Ecto neural progenitor cell (in vitro differentiated cells): Measurements from ENCODE around the gene HMOX1.
"Not testable (repeated sequence)": the region's sequence is repeated elsewhere in the genome, so short reads cannot be mapped to it uniquely, and the experiment has no call there.

Experiments
- DNase-seq: peaks from one replicate; pipeline ENCODE4 v3.0.0-alpha.2; 2018; ENCODE audit warnings: low spot score

Gene HMOX1

GRCh38 chr22:35435201-35435740 lies 54.4 kb downstream of the HMOX1 start:
- no peak for DNase-seq

GRCh38 chr22:35436421-35436820 lies 55.5 kb downstream of the HMOX1 start:
- no peak for DNase-seq

- DNase-seq: no peak
These were observed 56.2 kb downstream of the HMOX1 start for GRCh38 chr22:35437049-35437448.

DNA sequence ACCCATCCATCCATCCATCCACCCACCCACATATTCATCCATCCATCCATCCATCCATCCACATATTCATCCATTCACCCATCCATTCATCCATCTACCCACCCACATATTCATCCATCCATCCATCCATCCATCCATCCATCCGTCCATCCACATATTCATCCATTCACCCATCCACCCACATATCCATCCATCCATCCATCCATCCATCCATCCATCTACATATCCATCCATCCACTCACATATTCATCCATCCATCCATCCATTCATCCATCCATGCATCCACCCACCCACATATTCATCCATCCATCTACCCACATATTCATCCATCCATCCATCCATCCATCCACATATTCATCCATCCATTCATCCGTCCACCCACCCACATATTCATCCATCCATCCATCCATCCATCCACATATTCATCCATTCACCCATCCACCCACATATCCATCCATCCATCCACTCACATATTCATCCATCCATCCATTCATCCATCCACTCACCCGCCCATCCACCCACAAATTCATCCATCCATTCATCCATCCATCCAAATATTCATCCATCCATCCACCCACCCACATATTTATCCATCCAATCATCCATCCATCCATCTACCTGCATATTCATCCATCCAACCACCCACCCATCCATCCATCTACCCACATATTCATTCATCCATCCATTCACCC lies 57.9 kb downstream of the HMOX1 start:
- DNase-seq: not testable (repeated sequence)

DNA sequence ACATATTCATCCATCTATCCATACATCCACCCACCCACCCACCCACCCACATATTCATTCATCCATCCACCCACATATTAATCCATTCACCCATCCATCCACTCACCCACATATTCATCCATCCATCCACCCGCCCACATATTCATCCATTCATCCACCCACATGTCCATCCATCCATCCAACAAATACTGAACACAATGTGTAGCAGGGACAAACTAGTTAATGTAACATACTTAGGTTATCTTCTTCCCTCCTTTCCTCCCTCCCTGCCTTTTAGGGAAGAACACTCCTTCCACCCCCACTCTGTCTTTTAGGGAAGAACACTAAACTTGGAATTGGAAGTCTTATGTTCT lies 58.4 kb downstream of the HMOX1 start:
- no peak for DNase-seq

GRCh38 chr22:35440129-35440528 lies 59.2 kb downstream of the HMOX1 start:
- DNase-seq: no peak

GRCh38 chr22:35441489-35442100 lies 60.7 kb downstream of the HMOX1 start:
- no peak for DNase-seq

GRCh38 chr22:35442471-35442870 lies 61.6 kb downstream of the HMOX1 start:
- no peak for DNase-seq

DNA sequence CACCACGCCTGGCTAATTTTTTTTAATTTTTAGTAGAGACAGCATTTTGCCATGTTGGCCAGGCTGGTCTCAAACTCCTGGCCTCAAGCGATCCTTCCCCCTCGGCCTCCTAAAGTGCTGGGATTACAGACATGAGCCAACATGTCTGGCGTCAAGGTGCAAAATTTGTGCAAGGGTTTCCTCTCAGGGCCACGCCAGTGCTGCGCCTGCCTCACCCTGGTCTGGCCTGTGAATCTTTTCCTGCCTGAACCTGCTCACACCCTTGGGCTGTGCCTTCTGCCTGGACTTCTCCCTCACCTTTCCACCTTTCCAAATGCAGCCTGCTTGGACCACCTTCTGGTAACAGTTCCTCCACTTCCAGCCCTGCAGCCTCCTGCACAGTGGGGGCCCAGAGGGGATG lies 62.4 kb downstream of the HMOX1 start:
- no peak for DNase-seq
